GM12878 (cell line): Measurements from ENCODE around the gene TRERF1.

Source experiments
- CBX3 ChIP-seq: fragments of 200-600 bp; sonication (generic); IDR thresholded peaks from 2 replicates; pipeline ENCODE4 v1.6.1; 2016; ENCODE audit warnings: low read depth, borderline replicate concordance
- CHD4 ChIP-seq: fragments of 200-600 bp; sonication (generic); IDR thresholded peaks from 2 replicates; pipeline ENCODE4 v1.6.1; 2016; ENCODE audit warnings: mild to moderate bottlenecking
- KDM1A ChIP-seq: fragments of 200-600 bp; sonication (generic); IDR thresholded peaks from 2 replicates; pipeline ENCODE4 v1.6.1; 2016; ENCODE audit warnings: borderline replicate concordance
- POLR2AphosphoS5 ChIP-seq: IDR thresholded peaks from 2 replicates; pipeline ENCODE4 v1.6.1; 2011; ENCODE audit warnings: mild to moderate bottlenecking, low read length, inconsistent platforms

GRCh38 chr6:42375007-42375635 is 76.6 kb downstream of the TRERF1 start:
- TF ChIP-seq KDM1A: no peak
- no peak for TF ChIP-seq CHD4
- TF ChIP-seq POLR2AphosphoS5: no peak
- no peak for TF ChIP-seq CBX3
